Prostate gland (tissue), 2 donors: Measurements from ENCODE around the gene EPHB2.

Experiments used
- POLR2A ChIP-seq: fragments of 450-650 bp; IDR thresholded peaks from one replicate; pipeline ENCODE4 v1.6.1; 2016; ENCODE audit warnings: antibody characterized with exemption, mild to moderate bottlenecking
- POLR2AphosphoS5 ChIP-seq: sonication (generic); formaldehyde crosslinking; IDR thresholded peaks from one replicate; pipeline ENCODE4 v1.6.1; 2017; ENCODE audit warnings: antibody characterized with exemption
- TF ChIP-seq, protein P1 (sequence below), 4 experiments: fragments of 200-600 bp in 2 of 4; fragments of 450-650 bp in 2 of 4; sonication (generic) in 2 of 4; IDR thresholded peaks; 1 replicate in 3 of 4; 2 replicates in 1 of 4; pipeline ENCODE4 v1.5.1; 2016 to 2019; ENCODE audit warnings: antibody characterized with exemption in 4 of 4, mild to moderate bottlenecking in 2 of 4, moderate library complexity in 2 of 4

DNA sequence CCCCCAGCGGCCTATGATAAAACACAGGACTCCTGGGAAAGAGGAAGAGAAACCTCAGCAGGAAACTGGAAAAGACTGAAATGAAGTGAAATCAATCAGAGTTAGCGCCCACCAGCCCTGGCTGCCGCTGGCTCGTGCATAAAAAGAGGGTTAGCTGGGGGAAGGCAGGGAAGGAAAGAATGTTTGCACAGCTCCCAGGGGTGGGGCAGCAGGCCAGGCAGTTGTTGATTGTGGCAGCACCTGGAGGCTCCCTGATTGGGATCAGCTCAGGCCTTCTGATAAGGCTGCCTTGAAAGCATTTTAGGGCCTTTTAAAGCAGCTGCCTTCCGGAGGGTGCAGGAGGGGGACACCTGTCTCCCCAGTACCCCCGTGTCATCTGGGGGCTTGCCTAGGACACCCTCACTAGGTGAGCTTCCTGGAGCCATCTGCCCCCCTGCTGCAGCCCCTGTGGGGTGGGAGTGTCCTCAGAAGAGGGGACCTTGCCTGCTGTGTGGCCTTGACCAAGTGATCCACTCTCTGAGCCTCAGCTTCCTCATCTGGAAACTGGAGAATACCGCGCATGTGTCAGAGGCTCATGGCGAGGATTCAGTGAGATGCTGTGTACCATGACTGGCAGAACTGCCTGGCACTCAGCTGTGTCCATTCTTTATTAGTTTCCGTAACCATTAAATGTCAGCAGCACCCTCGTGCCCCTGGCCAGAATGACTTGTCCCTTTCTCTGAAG is 6.6 kb downstream of the EPHB2 start:
- TF ChIP-seq, protein P1, sequence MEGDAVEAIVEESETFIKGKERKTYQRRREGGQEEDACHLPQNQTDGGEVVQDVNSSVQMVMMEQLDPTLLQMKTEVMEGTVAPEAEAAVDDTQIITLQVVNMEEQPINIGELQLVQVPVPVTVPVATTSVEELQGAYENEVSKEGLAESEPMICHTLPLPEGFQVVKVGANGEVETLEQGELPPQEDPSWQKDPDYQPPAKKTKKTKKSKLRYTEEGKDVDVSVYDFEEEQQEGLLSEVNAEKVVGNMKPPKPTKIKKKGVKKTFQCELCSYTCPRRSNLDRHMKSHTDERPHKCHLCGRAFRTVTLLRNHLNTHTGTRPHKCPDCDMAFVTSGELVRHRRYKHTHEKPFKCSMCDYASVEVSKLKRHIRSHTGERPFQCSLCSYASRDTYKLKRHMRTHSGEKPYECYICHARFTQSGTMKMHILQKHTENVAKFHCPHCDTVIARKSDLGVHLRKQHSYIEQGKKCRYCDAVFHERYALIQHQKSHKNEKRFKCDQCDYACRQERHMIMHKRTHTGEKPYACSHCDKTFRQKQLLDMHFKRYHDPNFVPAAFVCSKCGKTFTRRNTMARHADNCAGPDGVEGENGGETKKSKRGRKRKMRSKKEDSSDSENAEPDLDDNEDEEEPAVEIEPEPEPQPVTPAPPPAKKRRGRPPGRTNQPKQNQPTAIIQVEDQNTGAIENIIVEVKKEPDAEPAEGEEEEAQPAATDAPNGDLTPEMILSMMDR (IDR thresholded peaks at IDR 0.05): no peak
- TF ChIP-seq POLR2A (no peak), POLR2AphosphoS5 (no peak)
